Stimulated activated CD8-positive, alpha-beta memory T cell treated with anti-CD3 and anti-CD28 coated beads, Interleukin-4, amount 100 ng/mL, for 1 hour (primary cell): Measurements from ENCODE around the gene OGFR.

Source experiments
- DNase-seq, 2 donors: peaks; one replicate each; pipeline ENCODE4 v3.0.0-alpha.2; 2020; ENCODE audit warnings: low read depth in 2 of 2, low spot score in 1 of 2

OGFR gene

DNA sequence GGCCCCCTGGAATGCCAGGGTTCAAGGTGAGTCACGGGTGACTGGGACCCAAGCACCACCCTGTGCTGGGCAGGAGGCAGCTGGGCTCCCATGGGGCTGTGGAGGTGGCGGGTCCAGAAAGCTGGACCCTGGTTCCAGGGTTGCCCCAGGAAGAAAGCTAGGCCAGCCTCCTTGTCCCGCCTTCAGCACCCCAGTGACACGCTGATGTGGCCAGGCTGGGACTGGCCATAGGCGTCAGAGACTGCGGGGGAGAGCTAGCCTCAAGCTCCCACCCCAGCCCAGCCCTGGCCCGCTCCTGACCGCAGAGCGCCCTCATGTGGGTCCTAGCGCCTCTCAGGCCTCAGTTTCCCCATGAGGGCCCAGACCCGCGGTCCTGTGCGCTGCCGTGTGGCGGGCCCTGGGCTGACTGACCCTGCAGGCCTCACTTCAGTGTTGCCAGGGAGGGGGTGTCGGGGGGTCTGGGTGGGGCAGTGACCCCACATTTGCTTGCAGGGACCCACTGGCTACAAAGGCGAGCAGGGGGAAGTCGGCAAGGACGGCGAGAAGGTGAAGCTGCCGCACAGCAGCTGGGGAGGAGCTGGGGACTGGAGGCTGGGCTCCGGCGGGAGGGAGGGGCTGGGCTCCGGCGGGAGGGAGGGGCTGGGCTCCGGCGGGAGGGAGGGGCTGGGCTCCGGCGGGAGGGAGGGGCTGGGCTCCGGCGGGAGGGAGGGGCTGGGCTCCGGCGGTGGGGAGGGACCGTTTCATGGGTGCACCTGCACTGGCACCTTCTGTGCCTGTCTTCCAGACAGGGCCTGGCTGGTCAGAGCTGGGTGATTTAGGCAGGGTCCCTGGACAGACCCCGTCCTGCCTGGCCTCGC is 20.1 kb downstream of the OGFR start:
- peak in 1 of 2 donors; percentile 13 for DNase-seq

DNA sequence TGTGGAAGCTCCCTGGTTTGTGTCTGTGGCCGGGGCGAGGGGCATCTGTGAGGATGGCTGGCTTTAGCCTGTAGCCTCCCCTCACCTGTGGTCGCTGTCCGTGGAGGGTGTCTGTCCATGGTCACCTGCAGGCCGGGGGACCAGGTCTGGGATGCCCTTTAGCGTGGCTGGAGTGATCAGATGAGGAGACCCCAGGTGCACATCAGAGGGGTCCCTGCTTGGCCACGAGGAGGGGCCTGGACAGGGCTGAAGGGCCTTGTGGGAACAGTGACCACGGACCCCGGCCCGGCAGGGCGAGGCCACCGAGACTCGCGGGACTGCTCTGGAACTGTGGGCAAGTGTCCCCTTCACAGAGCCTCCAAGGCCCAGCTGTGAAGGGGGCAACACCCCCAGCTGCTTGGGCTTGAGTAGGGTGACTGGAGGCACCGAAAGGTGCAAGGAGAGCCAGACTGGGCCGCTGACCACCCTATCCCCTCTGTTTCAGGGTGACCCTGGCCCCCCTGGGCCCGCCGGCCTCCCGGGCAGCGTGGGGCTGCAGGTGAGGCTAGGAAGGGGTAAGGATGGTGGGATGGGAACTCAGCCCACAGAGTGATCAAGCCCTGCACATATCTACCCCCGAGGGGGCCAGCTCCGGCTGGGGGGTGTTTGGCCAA is 20.8 kb downstream of the OGFR start:
- DNase-seq, result no peak

DNA sequence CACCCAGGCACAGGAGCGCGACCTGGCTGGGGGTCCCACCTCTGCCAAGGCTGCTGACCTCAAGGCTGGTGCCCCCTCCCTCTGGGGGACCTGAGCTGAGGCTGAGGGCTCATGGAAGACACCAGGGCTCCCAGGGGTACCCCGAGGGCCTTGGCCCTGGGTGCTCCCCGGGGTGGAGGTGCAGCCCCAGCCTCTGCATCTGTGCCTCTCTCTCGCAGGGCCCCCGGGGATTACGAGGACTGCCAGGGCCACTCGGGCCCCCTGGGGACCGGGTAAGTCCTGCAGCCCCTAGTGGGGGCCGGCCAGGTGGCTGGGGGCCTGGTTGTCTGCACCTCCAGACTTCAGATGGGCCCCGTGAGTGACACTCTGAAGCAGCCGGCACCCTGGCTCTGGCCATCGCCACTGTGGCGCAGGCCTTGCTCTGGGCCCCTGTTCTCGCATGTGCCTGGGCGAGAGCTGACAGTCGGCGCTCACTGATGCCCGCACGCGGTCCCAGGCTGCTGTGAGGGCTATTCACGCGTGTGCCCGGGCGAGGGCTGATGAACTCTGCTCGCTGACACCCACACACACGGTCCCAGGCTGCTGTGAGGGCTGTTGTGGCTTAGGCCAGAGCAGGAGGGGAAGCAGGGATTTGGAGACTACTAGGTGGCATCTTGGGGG is 21.5 kb downstream of the OGFR start:
- no peak for DNase-seq

DNA sequence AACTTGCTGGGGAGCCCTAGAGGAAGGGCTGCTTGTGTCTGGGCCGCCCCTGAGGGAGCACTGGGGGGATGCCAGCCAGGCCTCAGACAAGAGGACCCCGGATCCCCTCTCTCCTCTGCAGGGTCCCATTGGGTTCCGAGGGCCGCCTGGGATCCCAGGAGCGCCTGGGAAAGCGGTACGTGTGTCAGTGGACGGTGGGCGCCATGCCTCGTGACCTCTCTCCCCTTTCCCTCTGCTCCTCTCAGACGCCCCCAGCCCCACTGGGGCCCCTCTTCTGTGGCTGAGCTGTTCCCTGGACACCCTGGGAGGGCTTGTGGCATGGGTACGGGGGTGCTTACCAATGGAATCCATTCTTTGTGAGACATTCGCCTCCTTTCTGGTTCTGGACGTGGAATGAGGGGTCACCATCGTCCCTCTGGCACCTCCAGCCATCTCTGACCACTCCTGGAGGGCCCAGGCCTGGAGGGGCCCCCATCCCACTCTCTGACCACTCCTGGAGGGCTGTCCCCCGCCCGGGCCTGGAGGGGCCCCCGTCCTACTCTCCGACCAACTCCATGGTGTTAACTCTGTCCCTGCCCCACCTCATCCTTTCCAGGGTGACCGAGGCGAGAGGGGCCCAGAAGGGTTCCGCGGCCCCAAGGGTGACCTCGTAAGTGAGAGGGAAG is 22.1 kb downstream of the OGFR start:
- no peak for DNase-seq

DNA sequence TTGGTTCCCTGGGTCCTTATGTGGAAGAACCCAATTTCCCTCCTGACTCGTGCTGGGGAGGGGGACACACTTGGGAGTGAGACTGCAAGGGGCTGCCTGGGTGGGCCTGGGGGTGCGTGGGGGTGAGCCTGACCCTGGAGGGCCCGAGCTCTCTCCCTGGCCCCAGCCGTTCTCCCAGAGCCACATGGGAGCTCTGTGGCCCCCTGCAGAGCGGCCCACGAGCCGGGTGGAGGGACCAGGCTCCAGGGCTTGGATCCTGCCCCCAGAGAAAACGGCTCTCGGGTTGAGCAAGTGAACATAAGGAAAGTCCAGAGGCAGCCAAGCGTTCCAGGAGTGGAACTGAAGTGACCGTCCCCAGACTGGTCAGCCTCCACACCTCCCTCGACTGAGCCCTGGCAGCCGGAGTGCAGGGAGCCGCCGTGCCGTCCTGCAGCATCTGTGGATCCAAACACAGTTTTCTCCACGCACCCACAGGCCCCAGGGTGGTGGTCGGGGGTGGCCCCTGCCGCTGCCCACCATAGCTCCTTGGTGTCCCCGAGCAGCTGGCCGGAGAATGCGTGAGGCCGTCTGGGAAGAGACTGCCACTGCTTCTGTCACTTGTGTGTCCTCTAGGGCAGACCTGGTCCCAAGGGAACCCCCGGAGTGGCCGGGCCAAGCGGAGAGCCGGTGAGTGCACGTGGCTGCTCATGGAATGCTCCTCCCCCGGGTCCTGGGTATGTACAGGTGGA is 22.8 kb downstream of the OGFR start:
- DNase-seq, result no peak

DNA sequence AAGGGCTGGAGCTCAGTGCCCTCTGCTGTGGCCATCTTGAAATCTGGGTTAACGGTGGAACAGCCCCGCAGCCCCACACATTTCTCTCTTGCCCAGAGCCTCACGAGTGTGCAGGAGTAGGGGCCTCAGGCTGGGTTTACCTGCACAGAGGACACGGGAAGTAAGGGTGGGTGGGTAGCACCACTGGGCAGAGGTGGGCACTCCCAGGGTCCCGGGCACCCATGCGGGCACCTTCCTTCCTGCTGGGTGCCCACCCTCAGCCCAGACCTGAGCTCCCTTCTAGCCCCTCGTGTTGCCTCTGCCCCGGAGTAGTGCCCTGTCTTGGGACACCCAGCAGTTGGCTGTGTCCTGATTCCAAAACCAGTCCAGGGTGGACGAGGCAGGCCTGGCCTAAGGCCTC is 23.4 kb downstream of the OGFR start:
- DNase-seq, result no peak

DNA sequence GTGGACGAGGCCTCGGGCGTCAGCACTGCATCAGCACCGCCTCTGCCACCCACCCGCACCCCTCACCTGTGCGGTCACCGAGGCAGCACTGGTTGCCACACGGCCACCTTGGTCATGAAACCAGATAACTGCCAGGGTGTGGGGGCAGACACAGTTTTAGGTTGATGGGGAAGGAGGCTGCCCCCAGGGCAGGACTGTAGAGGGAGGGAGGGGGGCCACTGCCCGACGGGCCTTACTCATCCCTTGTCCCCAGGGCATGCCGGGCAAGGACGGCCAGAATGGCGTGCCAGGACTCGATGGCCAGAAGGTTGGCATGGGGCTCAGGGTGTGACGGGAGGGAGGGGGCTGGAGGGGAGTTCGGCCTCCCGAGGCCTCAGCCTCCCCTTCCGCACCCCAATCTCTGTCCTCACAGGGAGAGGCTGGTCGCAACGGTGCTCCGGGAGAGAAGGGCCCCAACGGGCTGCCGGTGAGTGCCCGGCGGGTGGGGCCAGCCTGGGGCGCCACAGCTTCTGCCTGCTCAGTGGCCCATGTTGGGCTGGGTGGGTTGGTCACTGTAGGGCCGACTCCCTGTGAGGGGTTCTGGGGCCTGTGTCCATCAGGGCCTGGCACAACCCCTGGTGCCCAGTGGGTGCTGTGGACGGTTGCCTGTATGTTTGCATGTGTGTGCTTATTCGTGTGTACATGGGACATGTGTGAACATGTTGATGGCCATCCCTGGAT is 24.0 kb downstream of the OGFR start:
- DNase-seq, result no peak

DNA sequence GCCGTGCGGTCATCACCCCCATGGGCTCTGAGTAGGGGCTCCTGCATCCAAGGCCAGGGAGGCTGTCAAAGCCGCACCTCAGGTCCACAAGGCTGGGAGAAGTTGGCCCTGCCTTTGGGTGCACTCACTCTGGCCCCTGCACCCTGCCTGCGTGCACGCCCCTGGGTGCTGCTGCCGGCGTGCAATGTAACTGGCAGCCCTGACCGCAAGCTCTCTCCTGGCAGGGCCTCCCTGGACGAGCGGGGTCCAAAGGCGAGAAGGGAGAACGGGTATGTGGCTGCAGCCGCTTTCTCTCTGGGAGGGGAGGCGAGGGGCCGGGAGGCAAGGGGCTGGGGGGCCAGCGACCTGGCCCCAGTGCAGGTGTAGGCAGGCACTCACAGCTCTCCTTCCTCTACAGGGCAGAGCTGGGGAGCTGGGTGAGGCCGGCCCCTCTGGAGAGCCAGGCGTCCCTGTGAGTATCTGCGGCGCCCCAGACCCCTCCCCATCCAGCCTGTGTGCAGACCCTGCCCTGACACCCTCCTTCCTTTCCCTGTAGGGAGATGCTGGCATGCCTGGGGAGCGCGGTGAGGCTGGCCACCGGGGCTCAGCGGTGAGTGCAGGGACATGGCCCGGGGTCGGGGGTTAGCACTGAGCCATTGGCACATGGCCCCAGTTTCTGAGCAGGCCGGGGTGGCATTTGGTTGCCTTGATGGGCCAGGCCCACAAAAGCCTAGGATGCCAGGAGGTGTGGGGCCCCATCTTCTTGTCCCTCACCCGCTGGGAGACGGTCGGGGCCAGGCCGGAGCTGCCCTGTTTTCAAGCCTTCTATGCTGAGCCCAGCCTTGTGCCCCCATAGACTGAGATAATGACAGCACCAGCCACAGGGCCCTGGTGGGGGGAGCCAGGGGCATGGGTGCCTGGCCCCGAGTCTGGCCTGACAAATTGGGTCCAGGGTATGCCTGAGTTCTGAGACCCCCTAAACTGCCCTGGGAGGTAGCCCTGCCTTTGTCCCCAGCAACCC is 24.9 kb downstream of the OGFR start:
- DNase-seq, result no peak

DNA sequence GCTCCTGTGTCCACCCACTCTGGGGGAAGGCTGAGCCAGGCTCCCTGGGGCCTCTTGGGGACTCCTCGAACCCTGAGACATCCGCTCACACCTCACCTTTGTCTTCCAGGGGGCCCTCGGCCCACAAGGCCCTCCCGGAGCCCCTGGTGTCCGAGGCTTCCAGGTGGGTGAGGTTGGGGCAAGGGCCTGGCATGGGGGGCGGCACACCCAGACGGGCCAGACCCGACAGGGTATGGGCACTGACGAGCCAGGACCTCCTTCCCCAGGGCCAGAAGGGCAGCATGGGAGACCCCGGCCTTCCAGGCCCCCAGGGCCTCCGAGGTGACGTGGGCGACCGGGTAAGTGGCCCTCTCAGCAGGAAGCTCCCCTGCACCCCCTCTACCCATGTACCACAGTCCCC is 25.6 kb downstream of the OGFR start:
- no peak for DNase-seq

DNA sequence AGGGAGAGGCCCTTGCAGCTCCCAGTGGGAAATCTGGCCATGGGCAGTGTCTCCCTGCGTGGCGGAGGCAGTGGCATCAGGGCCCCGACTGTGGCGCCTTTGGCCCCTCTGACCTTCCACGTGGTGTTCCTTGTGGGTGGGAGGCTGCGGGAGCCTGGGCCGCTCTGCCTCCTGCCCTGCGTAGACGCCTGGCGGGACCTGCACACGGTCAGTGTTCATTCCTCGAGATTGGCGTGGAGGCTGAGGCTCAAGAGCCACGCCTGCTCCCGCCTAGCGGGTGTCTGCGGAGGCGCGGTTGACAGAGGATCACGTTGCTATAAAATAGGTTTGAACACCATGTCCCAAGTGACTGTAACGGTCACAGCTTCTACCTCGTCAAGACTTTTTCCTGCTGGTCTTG is 26.2 kb downstream of the OGFR start:
- no peak for DNase-seq

DNA sequence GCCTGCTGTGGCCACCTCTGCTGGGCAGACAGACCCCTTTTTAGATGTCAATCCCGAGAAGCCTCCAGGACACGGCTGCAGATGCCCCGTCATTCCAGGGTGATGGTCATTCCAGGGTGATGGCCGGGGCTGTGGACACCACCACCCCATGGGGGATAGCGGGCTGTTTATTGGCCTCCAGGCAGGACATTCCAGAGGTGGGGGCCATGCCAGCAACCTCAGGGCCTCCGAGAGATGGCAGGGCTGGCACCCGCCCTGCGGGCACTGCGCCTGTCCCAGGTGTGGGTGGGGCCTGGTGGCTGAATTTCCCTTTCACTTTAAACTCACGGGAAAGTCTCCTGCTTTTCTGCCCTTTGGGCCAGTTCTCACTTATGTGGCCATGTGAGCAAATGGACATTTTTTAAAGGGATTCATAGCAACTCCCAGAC is 26.7 kb downstream of the OGFR start:
- DNase-seq, result no peak

DNA sequence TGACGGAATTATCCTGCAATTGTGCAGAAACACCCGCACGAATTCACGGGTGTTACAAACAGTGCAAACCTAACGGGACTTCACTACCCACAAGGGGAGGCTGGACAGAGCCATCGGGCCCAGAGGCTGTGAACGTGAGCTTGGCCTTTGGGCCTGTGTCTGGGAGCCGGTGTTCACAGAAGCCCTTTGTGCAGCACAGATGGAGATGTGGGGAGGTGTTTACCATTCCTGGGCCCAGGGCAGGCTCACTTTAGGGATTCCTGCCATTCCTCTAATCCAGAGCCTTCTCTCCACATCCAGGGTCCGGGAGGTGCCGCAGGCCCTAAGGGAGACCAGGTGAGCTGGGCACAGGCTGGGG is 27.2 kb downstream of the OGFR start:
- DNase-seq, result no peak

DNA sequence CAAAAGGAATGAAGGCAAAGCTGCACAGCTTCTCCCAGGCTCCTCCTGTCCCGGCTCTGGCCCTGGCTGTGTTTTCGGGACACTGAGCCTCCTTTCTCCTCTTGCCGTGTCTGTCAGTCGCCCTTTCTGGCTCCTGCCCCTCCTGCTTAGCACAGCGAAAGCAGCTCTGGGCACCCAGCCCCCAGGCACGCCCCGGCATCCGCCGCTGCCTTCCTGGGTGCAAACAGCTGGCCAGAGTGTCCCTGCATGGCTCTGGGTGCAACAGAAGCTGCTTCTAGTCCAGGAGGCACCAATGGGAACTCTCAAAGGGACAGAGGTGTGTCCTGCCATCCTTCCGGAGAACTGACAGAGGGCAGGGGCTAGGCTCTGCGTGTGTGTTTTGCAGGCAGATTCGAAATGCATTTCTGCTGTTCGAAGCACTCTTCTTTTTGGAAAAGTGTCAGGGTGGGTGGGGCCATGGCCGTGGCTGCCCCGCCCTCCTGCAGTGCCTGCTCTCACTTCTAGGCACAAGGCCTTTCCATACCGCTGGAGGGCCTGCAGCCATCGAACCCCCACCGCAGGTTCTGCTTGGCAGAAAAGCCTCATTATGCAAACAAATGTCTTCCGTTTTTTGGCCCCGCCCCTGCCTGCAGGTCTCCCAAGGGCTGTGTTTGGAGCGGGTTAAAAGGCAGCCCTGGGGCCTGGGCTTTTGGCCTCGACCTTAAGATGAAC is 27.7 kb downstream of the OGFR start:
- no peak for DNase-seq

DNA sequence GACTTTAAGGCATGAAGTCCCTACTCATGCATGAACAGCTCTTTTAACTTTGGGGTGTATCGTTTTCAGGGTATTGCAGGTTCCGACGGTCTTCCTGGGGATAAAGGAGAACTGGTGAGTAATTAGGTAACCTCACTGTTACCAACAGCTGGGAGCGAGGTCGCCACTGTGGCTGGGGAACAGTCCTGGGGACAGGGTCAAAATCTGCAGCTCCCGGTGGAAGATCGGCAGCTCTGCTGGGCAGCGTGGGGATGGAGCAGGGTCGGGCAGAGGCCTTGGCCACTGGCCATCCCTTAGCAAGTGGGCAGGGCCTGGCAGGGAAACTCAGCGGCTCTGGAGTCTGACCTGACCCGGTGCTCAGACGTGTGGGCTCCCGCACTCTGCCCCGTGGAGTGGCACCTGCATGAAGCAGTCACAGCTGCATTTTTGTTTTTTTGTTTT is 28.3 kb downstream of the OGFR start:
- no peak for DNase-seq

DNA sequence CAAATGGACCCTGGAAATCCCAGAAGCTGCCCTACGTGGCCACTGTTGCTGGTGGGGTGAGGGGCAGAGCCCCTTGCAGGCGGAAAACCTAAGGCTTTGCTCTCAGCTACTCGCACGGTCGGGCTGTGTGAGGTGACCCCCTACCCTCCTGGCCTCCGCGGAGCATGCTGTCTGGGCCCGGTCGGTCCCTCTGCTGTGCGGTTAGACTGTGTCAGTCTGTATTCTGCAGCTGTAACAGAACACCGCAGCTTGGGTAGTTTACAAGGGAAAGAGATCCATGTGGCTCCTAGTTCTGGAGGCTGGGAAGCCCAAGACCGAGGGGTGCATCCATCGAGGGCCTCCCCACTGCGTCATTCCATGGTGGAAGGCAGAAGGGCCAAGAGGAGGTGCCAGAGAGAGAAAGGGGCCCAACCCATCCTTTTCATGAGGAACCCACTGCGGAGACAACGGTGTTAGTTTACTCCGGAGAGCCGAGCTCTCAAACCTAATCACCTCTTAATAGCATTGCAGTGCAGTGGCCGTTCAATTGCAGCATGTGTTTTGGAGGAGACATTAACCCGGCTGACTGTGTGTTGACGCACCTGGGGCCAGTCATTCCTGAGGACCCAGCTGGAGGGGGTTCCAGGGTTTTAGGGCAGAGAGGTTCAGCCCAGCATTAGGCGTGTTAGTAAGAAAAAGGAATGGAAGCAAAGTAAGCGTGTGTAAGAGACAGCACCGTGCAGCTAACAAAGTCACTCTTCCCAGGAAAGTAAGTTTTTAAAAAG is 30.5 kb downstream of the OGFR start:
- DNase-seq, result no peak

DNA sequence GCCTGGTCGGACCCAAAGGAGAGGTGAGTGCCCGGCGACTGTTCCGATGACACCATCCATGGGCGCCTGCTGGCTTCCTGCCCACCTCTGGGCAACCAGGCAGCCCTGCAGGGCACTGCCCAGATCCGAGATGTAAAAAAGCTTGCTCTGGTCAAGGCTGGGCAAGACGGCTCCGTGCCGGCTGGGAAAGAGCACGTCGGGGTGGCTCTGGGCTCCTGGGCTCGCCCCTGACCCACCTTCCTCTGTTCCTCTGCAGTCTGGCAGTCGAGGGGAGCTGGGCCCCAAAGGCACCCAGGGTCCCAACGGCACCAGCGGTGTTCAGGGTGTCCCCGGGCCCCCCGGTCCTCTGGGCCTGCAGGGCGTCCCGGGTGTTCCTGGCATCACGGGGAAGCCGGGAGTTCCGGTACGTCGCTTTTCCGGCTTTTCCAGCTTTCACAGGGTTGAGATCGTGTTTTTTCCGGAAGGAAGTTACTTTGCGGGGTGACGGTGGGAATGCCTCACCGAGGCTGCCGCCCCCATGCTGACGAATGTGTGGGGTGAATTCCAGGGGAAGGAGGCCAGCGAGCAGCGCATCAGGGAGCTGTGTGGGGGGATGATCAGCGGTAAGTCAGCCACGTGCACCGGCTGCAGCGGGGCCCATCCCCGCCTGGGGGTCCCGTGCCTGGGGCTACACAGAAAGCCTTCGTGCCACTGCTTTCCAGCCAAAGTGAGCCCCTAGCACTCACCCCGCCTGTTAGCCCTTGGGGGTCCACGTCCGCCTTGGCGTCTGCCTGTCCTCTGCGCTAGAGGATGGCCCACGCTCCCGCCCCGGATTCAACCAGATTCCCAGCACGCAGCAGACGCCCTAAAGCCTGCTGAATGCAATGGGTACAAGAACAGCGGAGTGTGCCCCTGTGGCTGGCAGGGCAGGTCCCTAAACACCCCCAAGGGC is 31.6 kb downstream of the OGFR start:
- no peak for DNase-seq
